ENCODE measurements around the gene RAD51AP2.
A peak's percentile ranks its signal among the peaks of the same experiment; 100 is the strongest.

The RAD51AP2 gene

GRCh38 chr2:17470855-17471641, 47.2 kb downstream of the RAD51AP2 start:
- DNase-seq (ENCODE audit: low read depth), result peak; percentile 56

DNA sequence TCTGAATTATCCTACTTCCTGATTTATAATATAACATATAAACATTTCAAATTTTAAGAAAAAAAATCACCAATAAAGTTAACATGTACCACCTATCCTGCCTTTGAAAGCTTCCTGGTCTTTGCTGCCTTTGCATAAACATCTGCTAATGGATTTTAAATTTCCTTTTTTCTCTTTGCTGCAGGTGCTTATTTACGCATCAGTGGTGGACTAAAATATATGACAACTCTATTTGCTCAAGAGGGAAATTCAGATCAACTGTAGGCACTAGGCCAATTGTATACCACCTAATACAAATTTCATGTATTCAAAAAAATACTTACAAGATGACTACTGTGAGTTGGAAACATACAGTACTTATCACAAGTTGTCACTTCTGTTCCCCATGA, 57.2 kb downstream of the RAD51AP2 start:
- DNase-seq (ENCODE audit: low read depth), result no peak
